ENCODE measurements around the gene DCAF6.
A peak's percentile ranks its signal among the peaks of the same experiment; 100 is the strongest.

Gene DCAF6

DNA sequence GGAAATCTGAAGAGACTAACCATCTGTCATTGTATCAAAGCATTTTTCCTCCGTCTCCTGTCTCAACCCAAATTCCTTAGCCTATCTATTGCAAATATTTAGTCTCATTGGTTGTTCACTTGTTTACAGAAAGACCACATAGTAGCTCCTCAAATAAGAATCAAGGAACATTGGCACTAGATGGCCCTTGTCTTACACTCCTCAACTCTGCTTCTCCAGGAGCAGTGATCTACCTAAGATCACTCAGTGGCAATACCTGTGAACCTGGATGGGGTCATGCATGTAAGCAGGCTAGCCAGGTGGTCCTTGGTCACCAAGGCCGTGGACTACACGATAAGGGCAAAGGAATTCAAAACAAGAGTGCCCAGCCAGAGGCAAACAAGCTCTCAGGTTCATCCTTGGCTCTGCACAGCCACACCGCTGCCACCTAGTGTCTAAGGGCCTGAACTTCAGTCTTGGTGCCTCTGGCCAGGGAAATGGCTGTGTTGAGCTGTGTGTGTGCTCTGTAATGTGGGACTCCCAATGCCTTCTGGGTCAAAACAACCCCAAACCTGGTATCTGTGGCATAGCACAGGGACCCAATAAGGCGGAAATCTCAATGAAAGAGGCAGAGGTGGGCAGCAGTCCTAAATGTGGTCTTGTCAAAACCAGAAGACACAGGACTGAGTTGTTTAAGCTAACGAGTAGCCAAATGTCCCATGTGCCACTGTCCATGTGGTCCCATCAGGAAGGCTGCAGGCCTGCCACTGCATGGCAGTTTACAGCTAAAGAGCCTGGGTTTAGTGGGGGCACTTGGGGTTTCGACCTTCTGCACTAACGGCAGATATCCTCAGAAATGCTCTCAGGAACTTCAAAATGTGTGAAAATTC is 145.8 kb downstream of the DCAF6 start:
- DNase-seq (ENCODE audit: low read depth in 2 of 3, low spot score in 2 of 3), result peak; percentile 12 to 30 (median 24)

DNA sequence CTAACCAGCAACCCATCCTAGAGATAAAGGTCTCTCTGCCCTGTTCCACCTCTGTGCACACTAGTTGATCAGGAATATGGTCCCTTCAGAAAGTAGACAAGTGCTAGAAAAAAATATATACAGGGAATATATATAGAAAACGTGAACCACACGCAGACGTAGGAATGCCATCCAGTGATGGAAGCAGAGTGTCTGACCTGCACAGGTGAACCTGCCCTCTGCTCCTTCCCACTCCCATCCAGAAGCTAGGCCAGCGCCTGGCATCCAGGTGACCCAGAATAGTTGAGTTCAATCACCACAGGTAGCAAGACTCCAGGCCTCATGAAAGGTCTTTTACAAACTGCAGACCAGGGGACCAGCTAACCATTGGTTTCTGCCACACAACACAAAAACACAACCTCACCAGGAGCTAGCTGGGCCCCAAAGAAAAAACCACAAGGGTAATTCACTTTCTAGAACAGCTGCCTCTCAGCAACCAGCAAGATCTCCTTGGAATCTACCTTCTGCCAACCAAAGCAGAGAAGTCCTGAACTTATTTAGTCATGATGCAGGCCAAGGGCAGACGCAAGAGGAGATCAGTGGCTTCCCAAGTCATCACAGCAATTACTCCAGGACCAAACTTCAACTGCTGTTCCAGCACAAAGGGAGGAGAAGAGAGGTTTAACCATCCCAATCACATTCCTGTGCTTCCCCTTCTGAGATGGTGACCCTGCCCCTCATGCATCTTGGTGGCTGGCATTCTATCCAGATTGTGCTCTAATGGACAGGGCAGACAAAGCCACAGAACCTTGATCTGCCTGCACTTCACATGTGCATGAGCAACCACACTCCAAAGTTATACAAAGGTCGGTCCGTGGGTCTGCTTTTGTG is 147.2 kb downstream of the DCAF6 start:
- no peak for DNase-seq (ENCODE audit: low read depth in 2 of 3, low spot score in 2 of 3)

DNA sequence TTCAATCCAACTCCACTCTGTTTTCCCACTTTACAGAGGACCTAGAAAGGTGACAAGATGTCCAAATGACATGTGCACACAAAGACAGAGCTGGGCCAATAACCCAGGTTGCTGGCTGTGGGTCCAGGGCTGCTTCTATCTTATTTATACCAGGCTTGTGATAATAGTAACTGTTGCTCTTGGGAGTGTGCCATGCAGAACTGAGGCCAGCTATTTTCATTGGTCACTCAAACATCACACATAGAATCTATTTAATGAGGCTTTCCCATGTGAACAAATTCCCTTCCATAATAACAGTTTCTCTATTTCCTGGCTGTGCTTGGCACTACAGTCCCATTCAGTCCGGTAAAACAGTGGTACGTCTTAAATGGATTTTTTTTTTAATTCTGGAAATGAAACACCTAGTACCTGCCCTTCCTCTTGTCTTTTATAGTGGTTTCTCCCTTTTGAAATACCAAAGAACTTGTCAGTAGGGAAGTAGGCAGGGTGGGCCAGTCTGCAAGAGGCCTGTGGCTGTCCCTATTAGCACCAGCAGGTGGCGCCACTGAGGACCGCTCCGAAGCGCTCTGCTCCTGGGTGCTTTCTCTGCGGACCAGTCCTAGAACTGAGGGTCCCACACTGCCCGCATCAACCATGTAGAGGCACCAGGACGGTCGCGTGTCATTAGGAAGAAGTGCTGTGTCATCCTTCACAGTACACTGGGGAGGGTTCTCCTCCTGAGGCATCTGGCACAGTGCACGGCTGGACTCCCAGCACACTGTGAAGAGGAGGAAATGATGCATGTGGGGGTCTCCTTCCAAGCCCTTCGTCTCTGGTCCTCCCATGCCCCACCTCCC is 148.1 kb downstream of the DCAF6 start:
- peak; percentile 18 to 62 (median 41) for DNase-seq (ENCODE audit: low read depth in 2 of 3, low spot score in 2 of 3)

DNA sequence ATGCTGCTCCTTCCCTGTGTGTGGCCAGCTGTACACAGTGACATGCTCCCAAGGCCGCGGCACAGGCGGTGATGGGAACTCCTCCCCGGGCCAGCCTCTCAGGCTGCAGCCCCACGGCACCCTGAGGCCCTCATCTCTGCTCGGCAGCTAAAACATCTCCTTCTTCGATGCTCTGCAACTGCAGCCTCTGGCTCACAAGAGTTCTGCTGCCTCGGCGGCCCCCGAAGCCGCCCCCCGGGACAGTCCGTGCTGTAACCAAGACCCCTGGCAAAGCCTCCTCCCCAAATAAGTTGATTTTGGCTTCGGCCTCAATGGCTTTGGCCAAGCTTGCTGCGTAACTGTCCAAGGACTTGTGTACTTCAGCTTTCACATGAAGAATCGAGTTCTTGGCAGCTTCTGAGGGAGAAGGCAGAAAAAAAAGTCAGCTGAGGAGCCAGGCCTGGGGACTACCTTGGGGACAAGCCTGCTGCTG is 149.0 kb downstream of the DCAF6 start:
- DNase-seq (ENCODE audit: low read depth in 2 of 3, low spot score in 2 of 3), result no peak

DNA sequence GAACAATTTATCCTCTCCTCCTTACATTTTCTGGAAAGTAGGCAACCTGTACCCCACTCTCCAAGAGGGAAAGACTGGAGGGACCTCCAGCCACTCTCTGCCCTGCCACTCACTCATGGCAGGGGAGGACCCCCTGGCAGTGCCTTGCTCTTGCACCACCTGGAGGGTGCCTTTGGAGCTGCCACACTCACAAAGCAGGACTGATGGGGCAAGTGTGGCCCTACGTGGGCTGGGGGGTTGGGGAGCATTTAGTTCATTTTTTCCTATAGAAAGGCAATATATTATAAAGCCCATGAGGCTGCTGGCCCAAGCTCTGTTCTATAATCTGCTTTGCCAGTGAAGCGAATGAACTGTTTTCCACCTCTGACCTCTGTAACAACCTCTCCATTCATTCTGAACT is 150.0 kb downstream of the DCAF6 start:
- DNase-seq (ENCODE audit: low read depth in 2 of 3, low spot score in 2 of 3), result no peak

DNA sequence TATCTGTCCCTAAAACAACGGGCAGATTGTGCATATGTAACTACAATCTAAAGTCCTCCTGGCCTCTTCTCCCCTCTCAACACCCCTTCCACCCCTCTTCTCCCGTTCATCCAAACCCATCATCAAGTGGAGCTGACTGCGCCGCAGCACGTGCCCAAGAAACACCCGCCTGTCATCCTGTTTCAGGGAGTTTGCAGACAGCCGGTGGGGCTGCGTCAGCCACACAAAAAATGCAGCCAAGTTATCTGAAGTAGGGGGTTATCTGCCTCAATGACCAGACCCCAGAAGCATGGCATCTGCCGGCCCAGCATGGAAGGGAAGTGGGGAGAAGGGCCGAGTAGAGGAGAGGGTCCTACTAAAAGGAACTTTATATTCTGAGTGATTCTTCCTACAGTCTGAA is 151.2 kb downstream of the DCAF6 start:
- DNase-seq (ENCODE audit: low read depth in 2 of 3, low spot score in 2 of 3), result no peak

DNA sequence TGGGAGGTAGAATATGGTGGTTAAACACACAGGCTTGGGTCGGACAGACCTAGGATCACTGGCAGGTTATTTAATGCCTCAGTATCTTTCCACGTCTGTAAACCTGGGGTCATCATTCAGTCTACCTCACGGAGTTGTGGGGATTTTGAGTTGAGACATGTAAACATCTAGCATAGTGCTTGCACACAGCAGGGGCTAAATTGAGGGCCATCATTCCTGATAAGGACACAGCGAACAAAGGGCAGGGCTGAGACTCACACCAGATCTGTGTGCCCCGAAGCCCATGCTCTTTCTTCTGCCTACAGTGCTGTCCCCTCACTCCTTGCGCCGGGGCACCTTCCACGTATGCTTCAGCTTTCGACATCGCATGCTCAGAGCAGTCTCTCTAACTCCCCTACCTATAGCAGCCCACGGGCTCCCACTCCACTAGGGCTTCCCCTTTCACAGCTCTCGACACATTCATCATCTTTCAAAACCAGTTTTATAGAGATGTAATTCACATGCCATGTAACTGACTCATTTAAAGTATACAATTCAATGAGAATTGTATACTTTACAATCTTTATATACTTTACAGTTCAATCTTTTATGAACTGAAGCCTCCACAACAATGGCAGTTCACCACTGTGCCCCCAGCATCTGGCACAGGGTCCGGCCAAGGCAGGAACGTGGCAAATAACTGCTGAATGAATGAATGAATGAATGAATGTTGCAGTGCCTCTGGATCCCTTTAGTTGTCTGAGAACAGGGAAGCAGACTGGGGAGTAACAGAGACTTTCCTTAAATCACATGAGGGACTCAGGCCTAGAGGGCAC is 152.2 kb downstream of the DCAF6 start:
- DNase-seq (ENCODE audit: low read depth in 2 of 3, low spot score in 2 of 3), result no peak

DNA sequence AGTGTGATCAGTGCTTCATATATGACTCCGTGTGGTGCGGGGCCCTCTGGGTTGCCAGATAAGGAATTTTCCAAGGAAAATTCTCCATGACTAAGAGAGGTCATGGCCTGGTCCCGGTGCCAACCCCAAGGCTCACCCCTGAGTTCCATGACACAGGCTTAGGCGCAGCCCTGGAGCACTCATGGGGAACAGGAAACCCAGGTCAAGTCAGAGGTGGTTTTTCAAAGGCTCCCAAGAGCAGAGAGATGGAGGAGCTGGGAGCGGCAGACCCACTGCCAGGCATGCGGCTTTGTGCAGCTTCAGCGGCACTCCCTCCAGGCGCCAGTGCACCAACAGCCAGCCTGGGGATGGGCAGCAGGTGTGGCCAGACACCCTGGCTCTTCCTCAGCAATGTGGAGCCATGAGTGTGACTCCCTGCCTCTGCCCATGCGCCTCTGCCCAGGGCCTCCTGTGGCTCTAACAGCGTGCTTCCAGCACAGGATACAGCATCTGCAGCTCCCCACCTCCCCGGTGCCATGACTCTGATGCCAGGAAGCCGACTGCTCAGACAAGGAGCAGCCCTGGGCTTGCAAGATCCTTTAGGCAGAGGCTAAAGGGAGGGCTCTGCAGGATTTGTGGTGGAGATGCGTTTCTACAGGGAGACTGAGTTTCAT is 153.0 kb downstream of the DCAF6 start:
- no peak for DNase-seq (ENCODE audit: low read depth in 2 of 3, low spot score in 2 of 3)

DNA sequence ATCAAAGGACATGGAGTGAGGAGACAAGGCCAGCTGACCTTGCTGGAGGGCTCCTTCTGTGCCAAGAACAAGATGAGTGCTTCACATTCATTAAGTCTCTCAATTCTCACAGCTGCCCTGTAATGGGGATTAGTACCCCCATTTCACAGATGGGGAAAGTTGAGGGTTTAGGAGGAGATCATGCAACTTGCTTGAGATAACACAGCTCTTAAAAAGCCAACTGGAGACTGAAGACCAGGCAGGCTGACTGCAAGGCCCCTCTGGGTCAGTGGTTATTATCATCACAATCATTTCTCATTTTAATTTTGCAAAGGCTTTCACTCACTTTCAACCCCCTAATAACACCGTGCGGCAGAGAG is 153.5 kb downstream of the DCAF6 start:
- DNase-seq (ENCODE audit: low read depth in 2 of 3, low spot score in 2 of 3), result no peak

DNA sequence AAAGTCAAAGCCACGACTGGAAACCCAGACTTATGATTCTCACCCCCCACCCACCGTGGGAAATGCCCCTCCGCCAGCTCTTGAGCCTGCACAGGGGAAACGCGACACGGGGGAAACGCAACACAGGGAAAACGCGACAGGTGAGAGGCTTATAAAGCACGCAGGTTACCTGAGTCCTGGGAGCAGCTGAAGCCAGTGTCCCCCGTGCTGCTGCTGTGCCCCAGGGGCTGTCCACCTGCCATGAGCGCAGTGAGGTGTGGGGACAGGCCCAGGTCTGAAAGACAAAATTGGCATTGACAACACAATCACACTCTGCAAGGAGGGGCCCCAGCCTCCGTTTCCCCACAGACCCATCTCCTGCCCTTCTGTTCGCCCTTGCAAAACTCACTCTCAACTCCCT is 153.9 kb downstream of the DCAF6 start:
- DNase-seq (ENCODE audit: low read depth in 2 of 3, low spot score in 2 of 3), result no peak

DNA sequence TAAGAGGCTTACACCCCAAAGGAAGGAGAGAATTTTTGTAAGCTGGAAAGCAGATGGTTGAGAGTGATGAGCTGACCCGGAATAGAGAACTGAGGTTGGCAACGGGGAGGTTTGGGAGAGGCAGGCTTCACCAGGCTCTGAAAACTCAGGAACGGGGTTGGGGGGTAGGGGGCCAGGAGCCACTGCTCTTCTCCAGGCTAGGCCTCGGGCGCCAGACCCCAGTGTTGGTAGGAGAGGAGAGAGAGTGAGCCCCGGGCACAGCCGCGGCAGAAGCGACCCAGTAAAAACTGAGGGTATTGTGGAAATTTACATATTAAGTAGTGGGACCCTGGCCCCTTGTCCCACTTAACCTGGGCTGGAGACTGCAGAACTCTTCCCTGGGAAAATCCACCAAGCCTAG is 154.6 kb downstream of the DCAF6 start:
- no peak for DNase-seq (ENCODE audit: low read depth in 2 of 3, low spot score in 2 of 3)

DNA sequence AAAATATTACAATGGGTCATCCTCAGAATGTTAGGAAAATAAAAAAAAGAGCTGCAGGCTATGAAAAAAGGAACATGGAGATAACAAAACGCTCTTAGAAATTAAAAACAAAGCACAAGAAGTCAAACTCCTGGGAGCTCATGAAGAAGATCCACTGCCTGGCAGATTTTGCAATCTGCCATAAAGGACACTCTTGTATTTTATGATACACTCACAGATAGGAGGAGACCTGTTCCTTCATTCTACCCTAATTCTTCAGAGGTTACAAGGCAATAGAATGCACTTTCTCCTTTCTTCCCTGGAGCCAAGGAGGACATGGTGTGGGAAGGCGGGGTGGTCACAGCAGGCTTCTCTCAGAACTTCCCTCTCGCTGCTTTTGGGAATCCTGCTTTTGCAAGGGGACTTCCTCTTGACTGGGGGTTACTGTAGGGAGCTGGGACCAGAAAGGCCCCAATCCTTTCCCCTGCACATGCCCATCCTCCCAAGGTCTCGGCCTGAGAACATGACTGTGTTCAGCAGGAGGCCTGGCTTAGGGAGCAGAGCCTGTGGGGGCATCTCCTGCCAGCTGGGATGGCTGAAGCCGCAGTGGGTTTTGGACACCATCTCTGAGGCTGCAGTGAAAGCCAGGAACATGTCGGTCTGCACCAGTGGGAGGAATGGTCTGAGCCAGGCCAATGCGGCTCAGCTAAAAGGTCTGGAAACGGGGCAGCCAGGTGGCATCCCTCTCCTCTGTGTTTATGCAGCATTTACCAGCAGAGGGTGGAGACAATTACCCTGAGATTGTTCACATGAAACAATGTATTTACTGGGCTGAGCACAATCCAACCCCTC is 155.5 kb downstream of the DCAF6 start:
- DNase-seq (ENCODE audit: low read depth in 2 of 3, low spot score in 2 of 3), result no peak

DNA sequence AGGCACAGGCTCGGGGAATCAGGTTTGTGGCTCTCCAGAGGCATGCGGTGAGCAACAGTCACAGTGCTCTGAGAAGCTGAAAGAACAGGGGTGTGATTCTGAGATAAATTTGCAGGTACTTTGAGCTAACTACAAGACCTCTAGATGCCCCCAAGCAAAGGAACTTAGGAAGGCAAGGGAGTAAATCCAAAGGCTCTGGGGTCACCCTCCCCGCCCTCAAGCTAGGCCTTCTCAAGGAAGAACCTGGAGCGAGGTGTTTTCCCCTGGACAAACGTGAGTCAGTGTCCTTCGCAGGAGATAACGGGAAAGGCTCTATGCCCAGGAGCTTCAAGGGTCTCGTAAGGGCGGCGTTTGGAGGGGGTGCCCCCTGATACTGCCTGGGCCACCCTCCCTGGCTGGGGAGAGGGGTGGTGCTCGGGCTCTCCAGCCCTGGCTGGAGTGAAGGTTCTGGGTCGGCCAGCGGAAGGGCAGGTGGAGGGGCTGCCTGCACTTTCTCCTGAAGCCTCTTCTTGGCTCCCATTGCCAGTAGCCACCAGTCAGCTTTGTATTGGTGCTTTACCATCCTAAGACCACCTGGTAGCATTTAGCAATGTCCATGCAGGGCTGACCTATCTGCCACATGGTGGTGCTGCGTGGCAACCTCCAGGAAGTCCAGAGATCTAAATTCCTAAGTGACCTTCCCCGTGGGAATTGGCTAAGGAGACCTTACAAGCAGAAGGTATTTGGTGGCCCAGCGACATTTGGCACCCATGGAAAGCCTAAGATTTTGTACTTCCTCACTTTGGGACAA is 156.3 kb downstream of the DCAF6 start:
- DNase-seq (ENCODE audit: low read depth in 2 of 3, low spot score in 2 of 3), result no peak

DNA sequence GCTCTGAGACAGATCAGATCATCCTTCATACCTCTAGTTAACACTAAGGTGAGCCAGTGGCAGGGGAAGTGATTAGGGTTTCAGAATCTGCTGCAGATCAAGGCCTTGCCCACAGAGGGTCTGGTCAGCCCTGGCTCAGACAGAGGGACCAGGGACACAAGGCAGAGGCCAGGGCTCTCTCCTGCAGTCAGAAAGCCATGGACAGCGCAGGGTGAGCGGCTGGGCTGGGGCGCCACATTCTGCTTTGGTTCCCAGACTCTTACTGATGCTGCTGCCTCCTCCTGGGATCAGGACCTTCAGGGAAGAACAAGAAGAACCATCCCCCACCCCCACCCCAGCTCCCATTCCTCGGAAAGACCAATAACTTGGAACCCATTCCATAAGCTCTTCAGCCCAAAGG is 157.1 kb downstream of the DCAF6 start:
- DNase-seq (ENCODE audit: low read depth in 2 of 3, low spot score in 2 of 3), result no peak

DNA sequence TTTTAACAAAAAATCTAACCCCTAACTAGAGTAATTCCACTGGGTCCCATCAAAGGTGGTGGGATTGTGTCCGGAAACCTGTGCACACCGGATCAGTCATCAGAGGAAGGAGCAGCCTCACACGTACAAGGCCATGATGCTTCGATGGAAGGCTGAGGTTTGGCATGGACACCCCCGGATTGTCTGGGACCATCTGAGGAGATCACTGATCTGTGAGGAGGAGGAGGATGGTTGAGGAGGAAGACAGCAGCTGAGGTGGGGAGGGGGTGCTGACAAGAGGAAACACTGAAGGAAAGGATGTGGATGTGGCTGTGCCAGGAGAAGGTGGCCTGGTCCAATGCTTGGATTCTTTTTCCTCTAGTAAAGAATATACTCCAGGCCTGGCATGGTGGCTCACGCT is 159.0 kb downstream of the DCAF6 start:
- DNase-seq (ENCODE audit: low read depth in 2 of 3, low spot score in 2 of 3), result no peak

DNA sequence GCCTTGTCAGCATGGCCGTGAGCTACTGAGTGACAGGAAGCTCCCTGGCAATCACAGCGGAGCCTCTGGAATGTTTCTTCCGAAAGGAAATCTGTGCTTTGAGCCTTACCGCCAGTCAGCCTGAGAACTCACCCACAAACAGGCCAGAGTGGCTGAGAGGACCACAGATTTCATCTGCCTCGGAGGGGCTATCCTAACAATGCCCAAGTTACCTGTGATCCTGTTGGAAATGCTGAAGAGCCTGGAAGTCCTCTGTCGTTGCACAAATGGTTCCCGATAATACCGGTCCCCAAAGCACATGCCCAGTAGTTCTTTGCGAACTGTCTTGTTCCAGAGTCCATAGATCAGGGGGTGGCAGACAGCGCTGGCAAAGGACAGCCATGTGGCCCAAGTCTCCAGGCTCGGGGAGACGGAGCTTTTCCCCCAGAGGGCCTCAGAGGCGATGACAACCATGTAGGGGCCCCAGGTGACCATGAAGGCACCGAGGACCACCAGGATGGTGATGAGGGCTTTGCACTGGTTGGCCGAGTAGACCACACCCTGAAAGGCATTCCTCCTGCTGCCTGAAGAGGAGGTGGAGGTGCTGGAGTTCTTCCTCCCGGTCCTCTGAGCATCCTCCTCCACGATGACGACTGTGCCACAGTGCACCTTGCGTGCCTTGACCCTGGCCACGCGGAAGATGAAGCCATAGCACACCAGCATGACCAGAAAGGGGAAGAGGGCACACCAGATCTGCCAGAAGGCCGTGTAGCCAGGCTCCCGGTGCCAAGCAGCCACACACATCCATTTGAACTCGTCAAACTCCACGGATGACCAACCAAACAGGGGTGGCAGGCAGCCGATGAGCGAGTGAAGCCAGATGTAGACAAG is 160.0 kb downstream of the DCAF6 start:
- no peak for DNase-seq (ENCODE audit: low read depth in 2 of 3, low spot score in 2 of 3)

DNA sequence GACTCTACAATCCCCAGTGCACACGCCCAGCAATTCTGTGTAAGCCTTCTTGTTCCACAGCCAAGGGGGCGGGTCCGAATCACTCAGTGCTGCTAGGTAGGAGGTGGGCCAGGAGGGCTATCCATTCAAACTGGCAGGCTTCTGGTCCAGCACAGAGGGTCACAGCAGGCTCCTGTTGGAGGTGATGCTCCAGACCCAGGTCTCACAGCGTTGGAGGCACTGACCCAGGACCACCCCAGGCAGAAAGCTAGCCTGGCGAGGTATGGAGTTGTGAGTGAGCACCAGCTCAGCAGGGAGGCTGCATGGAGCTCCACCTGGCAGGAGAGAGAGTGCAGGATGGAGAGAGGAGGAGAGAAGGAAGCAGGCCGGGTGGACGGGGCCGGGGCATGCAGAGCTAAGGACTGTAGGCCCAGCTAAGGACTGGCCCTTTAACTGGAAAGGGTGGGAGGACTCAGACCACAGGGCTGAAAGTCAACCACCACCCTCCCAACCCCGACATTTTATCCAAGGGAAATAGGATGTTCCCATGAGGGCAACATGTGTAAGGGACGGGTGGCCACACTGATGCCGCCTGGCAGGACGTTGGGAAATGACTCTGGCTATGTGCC is 161.5 kb downstream of the DCAF6 start:
- DNase-seq (ENCODE audit: low read depth in 2 of 3, low spot score in 2 of 3), result no peak

All from activated CD8-positive, alpha-beta memory T cell treated with anti-CD3 and anti-CD28 coated beads for 48 hours (primary cell).